ENCODE data around the gene RPTOR. TPM values are rescaled to one million over a fixed set of nuclear protein-coding genes. Genes with fewer than 3 reads are reported as not detected.

Gene RPTOR
- total RNA-seq, 1 donor from 2014 or later, result 21.8 TPM

GRCh38 chr17:80924111-80924806 lies 379.6 kb downstream of the RPTOR start:
- no peaks in the 10 kb centered on the region for H3K9me3 ChIP-seq (replicated peaks)
- H3K4me1 ChIP-seq, result peaks cover 21% of the 10 kb centered on the region
- no peak for DNase-seq
- H3K4me3 ChIP-seq, result no peak overlapping the region
- H3K27me3 ChIP-seq (ENCODE audit: low read depth), result no peaks in the 10 kb centered on the region
- TF ChIP-seq, protein P1, sequence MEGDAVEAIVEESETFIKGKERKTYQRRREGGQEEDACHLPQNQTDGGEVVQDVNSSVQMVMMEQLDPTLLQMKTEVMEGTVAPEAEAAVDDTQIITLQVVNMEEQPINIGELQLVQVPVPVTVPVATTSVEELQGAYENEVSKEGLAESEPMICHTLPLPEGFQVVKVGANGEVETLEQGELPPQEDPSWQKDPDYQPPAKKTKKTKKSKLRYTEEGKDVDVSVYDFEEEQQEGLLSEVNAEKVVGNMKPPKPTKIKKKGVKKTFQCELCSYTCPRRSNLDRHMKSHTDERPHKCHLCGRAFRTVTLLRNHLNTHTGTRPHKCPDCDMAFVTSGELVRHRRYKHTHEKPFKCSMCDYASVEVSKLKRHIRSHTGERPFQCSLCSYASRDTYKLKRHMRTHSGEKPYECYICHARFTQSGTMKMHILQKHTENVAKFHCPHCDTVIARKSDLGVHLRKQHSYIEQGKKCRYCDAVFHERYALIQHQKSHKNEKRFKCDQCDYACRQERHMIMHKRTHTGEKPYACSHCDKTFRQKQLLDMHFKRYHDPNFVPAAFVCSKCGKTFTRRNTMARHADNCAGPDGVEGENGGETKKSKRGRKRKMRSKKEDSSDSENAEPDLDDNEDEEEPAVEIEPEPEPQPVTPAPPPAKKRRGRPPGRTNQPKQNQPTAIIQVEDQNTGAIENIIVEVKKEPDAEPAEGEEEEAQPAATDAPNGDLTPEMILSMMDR (IDR thresholded peaks at IDR 0.05; ENCODE audit: borderline replicate concordance), result no peak
- H3K27ac ChIP-seq (replicated peaks), result no peak overlapping the region
- peaks cover 52% of the 10 kb centered on the region for H3K36me3 ChIP-seq
- intact Hi-C loops (cut with micrococcal nuclease), result no loop called here

- Histone ChIP-seq H3K27ac (replicated peaks) (no peak overlapping the region), H3K36me3 (peaks cover 52% of the 10 kb centered on the region), H3K4me1 (peaks cover 16% of the 10 kb centered on the region), H3K4me3 (no peak overlapping the region), H3K27me3 (ENCODE audit: low read depth) (no peaks in the 10 kb centered on the region), H3K9me3 (replicated peaks) (no peaks in the 10 kb centered on the region)
- DNase-seq, result no peak
- TF ChIP-seq, protein P1 (IDR thresholded peaks at IDR 0.05; ENCODE audit: borderline replicate concordance), result no peak
- intact Hi-C loops (cut with micrococcal nuclease), result no loop called here
Measured at GRCh38 chr17:80924807-80925610, 380.4 kb downstream of the RPTOR start.

- Histone ChIP-seq H3K36me3 (peaks cover 52% of the 10 kb centered on the region), H3K4me3 (no peak overlapping the region), H3K27me3 (ENCODE audit: low read depth) (no peaks in the 10 kb centered on the region), H3K9me3 (replicated peaks) (no peaks in the 10 kb centered on the region), H3K27ac (replicated peaks) (no peak overlapping the region), H3K4me1 (peaks cover 16% of the 10 kb centered on the region)
- intact Hi-C loops (cut with micrococcal nuclease), result no loop called here
- TF ChIP-seq, protein P1 (IDR thresholded peaks at IDR 0.05; ENCODE audit: borderline replicate concordance), result no peak
- DNase-seq, result no peak
Measured at GRCh38 chr17:80925688-80926335, 381.2 kb downstream of the RPTOR start.

DNA sequence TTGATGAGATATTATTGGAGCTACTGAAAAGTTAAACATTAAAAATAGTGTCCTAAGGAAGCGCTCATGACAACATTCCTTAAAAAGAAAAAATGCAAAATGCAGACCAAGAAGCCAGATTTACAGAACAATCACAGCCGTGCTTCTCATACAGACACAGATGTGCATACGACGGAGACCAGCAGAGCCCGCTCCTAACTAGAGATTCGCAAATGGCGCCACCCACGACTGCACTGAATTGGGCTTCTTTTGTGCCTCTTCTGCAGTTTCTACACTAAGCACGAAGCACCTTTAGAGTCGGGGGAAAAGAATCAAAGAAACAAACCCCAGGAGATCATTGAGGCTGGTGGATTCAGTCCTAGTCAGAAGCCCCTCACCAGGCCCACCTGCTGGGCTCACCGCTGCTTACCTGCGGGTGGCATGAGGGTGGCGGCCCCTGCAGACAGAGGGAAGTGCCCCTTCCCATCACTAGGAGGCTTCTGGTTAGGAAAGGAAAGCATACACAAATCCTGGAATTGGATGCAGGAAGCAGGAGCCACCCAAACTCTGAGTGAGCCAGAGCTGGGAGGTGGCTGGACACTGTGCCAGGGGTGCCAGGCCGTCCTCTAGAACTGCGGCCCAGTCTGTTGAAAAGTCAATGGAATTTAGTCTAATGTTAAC lies 382.1 kb downstream of the RPTOR start:
- peaks cover 16% of the 10 kb centered on the region for H3K4me1 ChIP-seq
- H3K4me3 ChIP-seq, result no peak overlapping the region
- intact Hi-C loops (cut with micrococcal nuclease), result no loop called here
- peaks cover 54% of the 10 kb centered on the region for H3K36me3 ChIP-seq
- no peaks in the 10 kb centered on the region for H3K9me3 ChIP-seq (replicated peaks)
- TF ChIP-seq, protein P1 (IDR thresholded peaks at IDR 0.05; ENCODE audit: borderline replicate concordance), result no peak
- no peaks in the 10 kb centered on the region for H3K27me3 ChIP-seq (ENCODE audit: low read depth)
- no peak overlapping the region for H3K27ac ChIP-seq (replicated peaks)
- no peak for DNase-seq

DNA sequence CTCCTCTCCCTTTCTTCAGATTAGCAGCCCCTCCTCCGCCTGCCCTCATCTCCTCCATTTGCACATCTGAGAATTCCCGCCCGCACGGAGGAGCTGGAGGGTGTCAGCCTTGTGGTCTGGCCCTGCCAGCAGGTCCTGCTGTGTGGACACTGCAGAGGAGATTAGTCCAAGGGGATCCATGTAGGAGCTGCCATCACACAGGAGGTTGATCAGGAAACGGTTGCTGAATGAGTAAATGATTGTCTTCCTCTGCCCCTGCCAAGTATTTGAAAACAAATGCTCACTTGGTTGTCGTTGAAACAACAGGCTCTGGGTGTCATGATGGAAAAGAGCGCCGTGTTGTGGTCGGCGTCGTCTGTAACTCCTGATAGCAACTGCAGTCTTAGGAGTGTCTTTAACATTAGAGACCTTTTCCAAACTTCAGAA lies 383.2 kb downstream of the RPTOR start:
- no peak for DNase-seq
- Histone ChIP-seq H3K9me3 (replicated peaks) (no peaks in the 10 kb centered on the region), H3K36me3 (peaks cover 50% of the 10 kb centered on the region), H3K27ac (replicated peaks) (no peak overlapping the region), H3K27me3 (ENCODE audit: low read depth) (no peaks in the 10 kb centered on the region), H3K4me3 (no peak overlapping the region), H3K4me1 (peaks cover 16% of the 10 kb centered on the region)
- TF ChIP-seq, protein P1 (IDR thresholded peaks at IDR 0.05; ENCODE audit: borderline replicate concordance), result peak; percentile 39
- intact Hi-C loops (cut with micrococcal nuclease), result no loop called here
